GM19468 (cell line): ENCODE measurements around the gene CCDC34.

Source experiments
- ATAC-seq: cut with Tn5 transposase; IDR thresholded peaks from one replicate; pipeline ENCODE4 v1.9.1; 2021; ENCODE audit warnings: mild to moderate bottlenecking, moderate library complexity, moderate number of reproducible peaks; ENCODE audit not compliant: unreplicated experiment; ENCODE audit errors: extremely low read depth

The CCDC34 gene

GRCh38 chr11:27362749-27363575 is at the start of gene CCDC34:
CCDC34 (minus strand) TSS chr11:27363215; CDS start chr11:27363194, 21 bp downstream.
- ATAC-seq, result peak; percentile 100

GRCh38 chr11:27412192-27412691 is 49.2 kb upstream of the CCDC34 start:
- ATAC-seq, result no peak

GRCh38 chr11:27411328-27411727 is 48.3 kb upstream of the CCDC34 start:
- ATAC-seq, result no peak

GRCh38 chr11:27410272-27410671 is 47.3 kb upstream of the CCDC34 start:
- no peak for ATAC-seq

- no peak for ATAC-seq
Measured at GRCh38 chr11:27409742-27410141, 46.7 kb upstream of the CCDC34 start.

- no peak for ATAC-seq
Measured at GRCh38 chr11:27409049-27409448, 46.0 kb upstream of the CCDC34 start.

GRCh38 chr11:27408246-27408800 is 45.3 kb upstream of the CCDC34 start:
- no peak for ATAC-seq

- ATAC-seq, result no peak
Measured at GRCh38 chr11:27406498-27407354, 43.7 kb upstream of the CCDC34 start.

GRCh38 chr11:27405134-27405533 is 42.1 kb upstream of the CCDC34 start:
- ATAC-seq, result no peak

- no peak for ATAC-seq
Measured at GRCh38 chr11:27404427-27404826, 41.4 kb upstream of the CCDC34 start.

- no peak for ATAC-seq
Measured at GRCh38 chr11:27403195-27403594, 40.2 kb upstream of the CCDC34 start.

- ATAC-seq, result no peak
Measured at GRCh38 chr11:27402450-27402849, 39.4 kb upstream of the CCDC34 start.

- no peak for ATAC-seq
Measured at GRCh38 chr11:27401833-27402316, 38.9 kb upstream of the CCDC34 start.

- no peak for ATAC-seq
Measured at GRCh38 chr11:27401280-27401832, 38.3 kb upstream of the CCDC34 start.

GRCh38 chr11:27398400-27398770 is 35.4 kb upstream of the CCDC34 start:
- no peak for ATAC-seq

GRCh38 chr11:27397624-27398399 is 34.8 kb upstream of the CCDC34 start:
- no peak for ATAC-seq

- ATAC-seq, result no peak
Measured at GRCh38 chr11:27396259-27396839, 33.3 kb upstream of the CCDC34 start.

GRCh38 chr11:27395556-27396258 is 32.7 kb upstream of the CCDC34 start:
- no peak for ATAC-seq
